ENCODE data around the gene BICC1. TPM values are rescaled to one million over a fixed set of nuclear protein-coding genes. Genes with fewer than 3 reads are reported as not detected.

Gene BICC1
- total RNA-seq, 2 donors from 2014 or later: 35.3 to 42.0 TPM

- no peak for TF ChIP-seq POLR2A (IDR thresholded peaks at IDR 0.05)
- ATAC-seq: no peak
- H3K36me3 ChIP-seq (replicated peaks in 1 of 2; ENCODE audit: insufficient read depth in 1 of 2, low read depth in 2 of 2): no peaks in the 10 kb centered on the region
- intact Hi-C loops (cut with DNase I): no loop called here
- no peak for DNase-seq
- H3K27me3 ChIP-seq: no peaks in the 10 kb centered on the region
- no peak overlapping the region for H3K4me3 ChIP-seq
- no peak overlapping the region for H3K27ac ChIP-seq
- 77 to 80% methylated on average over 3 of the region's 3 CpGs for WGBS, 2 donors
- H3K9me3 ChIP-seq: no peaks in the 10 kb centered on the region
- peaks cover 14% of the 10 kb centered on the region for H3K4me1 ChIP-seq
Measured at GRCh38 chr10:58785354-58785753, 272.7 kb downstream of the BICC1 start.

- TF ChIP-seq POLR2A (IDR thresholded peaks at IDR 0.05) (no peak), CTCF (IDR thresholded peaks at IDR 0.05) (no peak)
- H3K27ac ChIP-seq: no peak overlapping the region
- DNase-seq (no peak), ATAC-seq (no peak)
- no peaks in the 10 kb centered on the region for H3K9me3 ChIP-seq
- intact Hi-C loops (cut with DNase I): no loop called here
- H3K4me1 ChIP-seq: peaks cover 5% of the 10 kb centered on the region
- WGBS, 2 donors: 77 to 85% methylated on average over 6 of the region's 6 CpGs
- H3K4me3 ChIP-seq: no peak overlapping the region
- H3K27me3 ChIP-seq: no peaks in the 10 kb centered on the region
- H3K36me3 ChIP-seq (replicated peaks in 1 of 2; ENCODE audit: insufficient read depth in 1 of 2, low read depth in 2 of 2): no peaks in the 10 kb centered on the region
Measured at GRCh38 chr10:58791137-58791536, 278.5 kb downstream of the BICC1 start.

- no peaks in the 10 kb centered on the region for H3K27me3 ChIP-seq
- H3K36me3 ChIP-seq (replicated peaks in 1 of 2; ENCODE audit: insufficient read depth in 1 of 2, low read depth in 2 of 2): no peaks in the 10 kb centered on the region
- intact Hi-C loops (cut with DNase I): no loop called here
- TF ChIP-seq CTCF (IDR thresholded peaks at IDR 0.05) (no peak), POLR2A (IDR thresholded peaks at IDR 0.05) (no peak)
- no peak overlapping the region for H3K4me3 ChIP-seq
- no peaks in the 10 kb centered on the region for H3K9me3 ChIP-seq
- H3K27ac ChIP-seq: no peak overlapping the region
- peaks cover 5% of the 10 kb centered on the region for H3K4me1 ChIP-seq
- ATAC-seq (no peak), DNase-seq (no peak)
Measured at GRCh38 chr10:58795560-58795959, 282.9 kb downstream of the BICC1 start.

GRCh38 chr10:58796242-58796641 lies 283.6 kb downstream of the BICC1 start:
- Histone ChIP-seq H3K27me3 (no peaks in the 10 kb centered on the region), H3K4me3 (no peak overlapping the region), H3K4me1 (peaks cover 5% of the 10 kb centered on the region), H3K36me3 (replicated peaks in 1 of 2; ENCODE audit: insufficient read depth in 1 of 2, low read depth in 2 of 2) (no peaks in the 10 kb centered on the region), H3K9me3 (no peaks in the 10 kb centered on the region), H3K27ac (no peak overlapping the region)
- DNase-seq (no peak), ATAC-seq (no peak)
- WGBS, 2 donors: 71 to 75% methylated on average over 7 of the region's 7 CpGs
- TF ChIP-seq CTCF (IDR thresholded peaks at IDR 0.05): no peak
- TF ChIP-seq POLR2A (IDR thresholded peaks at IDR 0.05): no peak
- intact Hi-C loops (cut with DNase I): no loop called here

GRCh38 chr10:58796824-58797223 lies 284.2 kb downstream of the BICC1 start:
- intact Hi-C loops (cut with DNase I): no loop called here
- TF ChIP-seq CTCF (IDR thresholded peaks at IDR 0.05) (no peak), POLR2A (IDR thresholded peaks at IDR 0.05) (no peak)
- H3K4me1 ChIP-seq: peaks cover 5% of the 10 kb centered on the region

More at GRCh38 chr10:58796824-58797223, 284.2 kb downstream of the BICC1 start:
- no peak overlapping the region for H3K4me3 ChIP-seq
- DNase-seq (no peak), ATAC-seq (no peak)
- H3K9me3 ChIP-seq: no peaks in the 10 kb centered on the region
- H3K36me3 ChIP-seq (replicated peaks in 1 of 2; ENCODE audit: insufficient read depth in 1 of 2, low read depth in 2 of 2): no peaks in the 10 kb centered on the region
- no peak overlapping the region for H3K27ac ChIP-seq
- no peaks in the 10 kb centered on the region for H3K27me3 ChIP-seq
- WGBS, 2 donors: 48 to 51% methylated on average over 4 of the region's 4 CpGs
